Right lobe of liver (tissue), 6 donors: ENCODE data around the gene SFRP5. TPM values are rescaled to one million over a fixed set of nuclear protein-coding genes. Genes with fewer than 3 reads are reported as not detected.
A peak's percentile ranks its signal among the peaks of the same experiment; 100 is the strongest.

ENCODE experiments used
- ATAC-seq, 4 donors: fragments of 200-7000 bp; cut with Tn5 transposase; one replicate each; pipeline ENCODE4 v1.9.1; 2020; ENCODE audit warnings: mild to moderate bottlenecking in 4 of 4, moderate library complexity in 4 of 4
- DNase-seq, 3 donors: peaks; one replicate each; pipeline ENCODE4 v3.0.0-alpha.2; 2020
- H3K27ac ChIP-seq, 3 donors: fragments of 200-600 bp; one replicate each; pipeline ENCODE4 v1.8.0; 2022
- H3K27me3 ChIP-seq, 2 donors: fragments of 200-600 bp; one replicate each; pipeline ENCODE4 v1.8.0; 2022
- H3K36me3 ChIP-seq, 4 donors: fragments of 200-600 bp; sonication (generic) in 1 of 4; one replicate each; pipeline versions ENCODE4 v1.5.1 to v1.8.0; 2017 to 2022; ENCODE audit warnings: control low read depth in 1 of 4
- H3K4me1 ChIP-seq, 4 donors: fragments of 200-600 bp; sonication (generic) in 1 of 4; one replicate each; pipeline versions ENCODE4 v1.5.1 to v1.8.0; 2017 to 2022; ENCODE audit warnings: control low read depth in 1 of 4
- H3K4me3 ChIP-seq, 3 donors: fragments of 200-600 bp; one replicate each; pipeline ENCODE4 v1.8.0; 2022
- H3K9me3 ChIP-seq, 4 donors: fragments of 200-600 bp; sonication (generic) in 1 of 4; one replicate each; pipeline versions ENCODE4 v1.5.1 to v1.8.0; 2017 to 2022; ENCODE audit warnings: control low read depth in 1 of 4
- POLR2A ChIP-seq: fragments of 450-650 bp; IDR thresholded peaks from one replicate; pipeline ENCODE4 v1.6.1; 2017; ENCODE audit warnings: antibody characterized with exemption, mild to moderate bottlenecking
- WGBS: methylation state at CpG from one replicate; pipeline ENCODE4 v1.1.6; 2018; ENCODE audit warnings: low coverage, low lambda C conversion rate; ENCODE audit not compliant: insufficient coverage; ENCODE audit errors: missing lambda C conversion rate; 5-methylcytosine and 5-hydroxymethylcytosine counted together
- intact Hi-C, 2 donors: fragments of 100-400 bp; cut with DNase I; formaldehyde crosslinking; loops; one replicate each; pipeline versions ENCODE4 v1.11.2 to v1.14.1; 2022
- total RNA-seq, 6 experiments: library from RNA; depleted of rRNA in 2 of 6; stranded (reverse); fragments of >200 nt in 2 of 6; fragmentation: NEBNext Ultra II Directional in 3 of 6; extraction: Animal tissue kit (Norgen Biotek cat#: 25700) in 3 of 6; gene quantifications; one replicate each; pipeline versions ENCODE4 v1.1.0 to v1.2.4, GENCODE V29; 2016 to 2023
- TF ChIP-seq, protein P1 (sequence below), 4 donors: fragments of 200-600 bp in 3 of 4; fragments of 450-650 bp in 1 of 4; IDR thresholded peaks; one replicate each; pipeline versions ENCODE4 v1.5.1 to v1.8.0; 2016 to 2022; ENCODE audit warnings: antibody characterized with exemption in 4 of 4, mild to moderate bottlenecking in 2 of 4
- donor health status: DM: no; HTN: yes; CAD: no.
- donor health status: DM: no; HTN: no; CAD: no.
- donor health status: DM: no; HTN: no; CAD: no.
- donor health status: DM: no; HTN: yes; CAD: no.
- donor health status: DM: no; HTN: yes; CAD: no.

SFRP5 gene
- total RNA-seq, 6 experiments from 2014 or later: 1.6 to 6.6 (median 4.5) TPM

DNA sequence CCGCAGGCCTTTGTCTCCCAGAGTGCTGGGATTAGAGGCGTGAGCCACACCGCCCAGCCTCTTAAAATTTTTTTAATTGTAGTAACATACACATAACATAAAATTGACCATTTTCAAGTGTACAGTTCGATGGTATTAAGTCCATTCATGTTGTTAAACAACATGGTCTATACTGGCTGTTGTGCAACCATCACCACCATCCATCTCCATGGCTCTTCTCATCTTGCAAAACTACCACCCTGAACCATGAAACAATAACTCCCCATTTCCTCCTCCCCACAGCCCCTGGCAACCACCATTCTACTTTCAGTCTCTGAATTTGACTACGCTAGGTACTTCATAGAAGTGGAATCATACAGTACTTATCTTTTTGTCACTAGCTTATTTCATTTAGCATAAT is 42.8 kb downstream of the SFRP5 start:
- no peak for TF ChIP-seq POLR2A
- TF ChIP-seq, protein P1, sequence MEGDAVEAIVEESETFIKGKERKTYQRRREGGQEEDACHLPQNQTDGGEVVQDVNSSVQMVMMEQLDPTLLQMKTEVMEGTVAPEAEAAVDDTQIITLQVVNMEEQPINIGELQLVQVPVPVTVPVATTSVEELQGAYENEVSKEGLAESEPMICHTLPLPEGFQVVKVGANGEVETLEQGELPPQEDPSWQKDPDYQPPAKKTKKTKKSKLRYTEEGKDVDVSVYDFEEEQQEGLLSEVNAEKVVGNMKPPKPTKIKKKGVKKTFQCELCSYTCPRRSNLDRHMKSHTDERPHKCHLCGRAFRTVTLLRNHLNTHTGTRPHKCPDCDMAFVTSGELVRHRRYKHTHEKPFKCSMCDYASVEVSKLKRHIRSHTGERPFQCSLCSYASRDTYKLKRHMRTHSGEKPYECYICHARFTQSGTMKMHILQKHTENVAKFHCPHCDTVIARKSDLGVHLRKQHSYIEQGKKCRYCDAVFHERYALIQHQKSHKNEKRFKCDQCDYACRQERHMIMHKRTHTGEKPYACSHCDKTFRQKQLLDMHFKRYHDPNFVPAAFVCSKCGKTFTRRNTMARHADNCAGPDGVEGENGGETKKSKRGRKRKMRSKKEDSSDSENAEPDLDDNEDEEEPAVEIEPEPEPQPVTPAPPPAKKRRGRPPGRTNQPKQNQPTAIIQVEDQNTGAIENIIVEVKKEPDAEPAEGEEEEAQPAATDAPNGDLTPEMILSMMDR (IDR thresholded peaks at IDR 0.05): no peak
- H3K27me3 ChIP-seq: no peaks in the 10 kb centered on the region
- no peak overlapping the region for H3K27ac ChIP-seq
- 74% methylated on average over 5 of the region's 5 CpGs for WGBS
- ATAC-seq (no peak), DNase-seq (no peak)
- H3K9me3 ChIP-seq: no peaks in the 10 kb centered on the region
- no peaks in the 10 kb centered on the region for H3K36me3 ChIP-seq
- no peaks in the 10 kb centered on the region for H3K4me1 ChIP-seq
- no peak overlapping the region for H3K4me3 ChIP-seq
- intact Hi-C loops: no loop called here

DNA sequence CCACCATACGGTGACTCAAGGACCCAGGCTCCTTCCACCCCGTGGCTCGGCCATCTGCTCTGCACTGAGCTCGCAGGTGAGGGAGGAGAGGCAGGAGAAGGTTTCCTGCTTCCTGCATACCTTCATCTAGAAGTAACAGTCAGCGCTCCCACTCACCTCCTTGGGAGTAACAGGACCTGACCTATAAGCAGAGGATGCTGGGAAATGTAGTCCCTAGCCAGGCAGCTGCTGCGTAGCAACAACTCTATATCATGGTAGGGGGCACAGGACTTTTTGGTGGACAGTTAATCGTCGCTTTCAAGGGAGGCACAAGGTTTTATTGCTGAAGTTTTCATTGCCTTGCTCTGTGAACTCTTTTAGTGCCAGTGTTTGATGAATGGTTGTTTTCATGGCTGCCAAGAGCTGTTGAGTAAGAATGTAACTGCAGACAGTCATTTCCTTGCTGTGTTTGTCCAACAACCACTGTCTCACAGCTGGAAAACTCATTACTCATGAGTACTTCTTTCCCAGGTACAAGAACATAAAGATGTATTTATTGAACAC is 45.1 kb downstream of the SFRP5 start:
- Histone ChIP-seq H3K9me3 (no peaks in the 10 kb centered on the region), H3K4me1 (no peaks in the 10 kb centered on the region), H3K27me3 (no peaks in the 10 kb centered on the region), H3K36me3 (no peaks in the 10 kb centered on the region), H3K4me3 (no peak overlapping the region), H3K27ac (no peak overlapping the region)
- ATAC-seq: peak; percentile 31 to 75 (median 66)
- 33% methylated on average over 8 of the region's 8 CpGs for WGBS
- peak in 1 of 3 donors; percentile 25 for DNase-seq
- TF ChIP-seq POLR2A: no peak
- TF ChIP-seq, protein P1 (IDR thresholded peaks at IDR 0.05): no peak
- intact Hi-C loops: no loop called here

DNA sequence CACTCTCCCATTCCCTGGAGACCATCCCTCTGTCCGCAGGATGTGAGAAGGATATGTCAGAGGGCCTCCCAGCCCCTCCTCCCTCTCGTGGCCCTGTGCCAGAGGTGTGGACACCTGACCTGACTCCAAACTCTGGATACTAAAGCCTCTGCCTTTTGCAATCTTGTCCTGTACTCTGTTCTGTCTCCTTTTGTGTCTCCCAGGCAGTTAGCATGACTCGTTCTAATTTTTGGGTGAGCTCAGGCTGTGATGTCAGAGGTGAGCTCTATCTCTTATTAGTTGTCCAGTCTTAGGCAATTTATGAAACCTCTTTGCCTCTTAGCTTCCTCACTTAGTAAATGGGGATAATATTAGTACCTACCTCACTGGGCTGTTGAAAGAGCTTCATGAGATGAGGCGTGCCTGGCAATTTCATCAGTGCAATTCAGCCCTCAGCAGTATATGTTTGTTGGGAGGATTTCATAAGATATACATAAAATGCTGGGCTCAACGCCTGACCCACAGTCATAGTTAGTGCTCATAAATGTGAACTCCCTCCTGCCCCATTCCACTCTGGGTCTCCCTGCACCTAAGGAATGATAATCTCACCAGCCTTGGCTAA is 47.4 kb downstream of the SFRP5 start:
- TF ChIP-seq, protein P1 (IDR thresholded peaks at IDR 0.05): no peak
- peak; percentile 12 for TF ChIP-seq POLR2A
- H3K27me3 ChIP-seq: no peaks in the 10 kb centered on the region
- no peak overlapping the region for H3K27ac ChIP-seq
- H3K36me3 ChIP-seq: no peaks in the 10 kb centered on the region
- no peaks in the 10 kb centered on the region for H3K9me3 ChIP-seq
- intact Hi-C loops: no loop called here
- H3K4me3 ChIP-seq: no peak overlapping the region
- no peaks in the 10 kb centered on the region for H3K4me1 ChIP-seq
- 23% methylated on average over 4 of the region's 5 CpGs for WGBS
- peak in 1 of 3 donors; percentile 48 for DNase-seq
- ATAC-seq: peak; percentile 26 to 56 (median 40)

DNA sequence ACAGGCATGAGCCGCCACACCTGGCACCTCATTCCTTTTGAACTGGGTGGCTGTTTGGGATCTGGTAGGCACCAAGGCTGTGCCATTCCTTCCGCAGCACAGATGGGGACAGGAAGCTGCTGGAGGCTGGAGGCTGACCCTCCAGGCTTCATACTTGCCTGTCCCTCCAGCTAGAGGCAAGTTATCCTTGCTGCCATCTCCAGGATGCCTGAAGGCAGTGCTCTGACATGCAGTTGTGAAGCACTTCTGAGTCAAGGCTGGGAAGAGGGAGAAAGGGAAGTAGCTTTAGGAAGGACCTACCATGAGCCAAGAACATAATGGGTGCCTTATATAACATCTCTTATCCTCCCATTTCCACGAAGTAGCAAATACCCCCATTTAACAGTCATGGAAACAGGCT is 48.8 kb downstream of the SFRP5 start:
- no peak overlapping the region for H3K27ac ChIP-seq
- WGBS: 51% methylated on average over 2 of the region's 3 CpGs
- H3K9me3 ChIP-seq: no peaks in the 10 kb centered on the region
- ATAC-seq (no peak), DNase-seq (peak in 1 of 3 donors; percentile 11)
- peaks cover 0 to 12% (median 2%) of the 10 kb centered on the region in 4 donors for H3K4me1 ChIP-seq
- no peak overlapping the region for H3K4me3 ChIP-seq
- intact Hi-C loops: no loop called here
- TF ChIP-seq, protein P1 (IDR thresholded peaks at IDR 0.05): no peak
- TF ChIP-seq POLR2A: no peak
- H3K36me3 ChIP-seq: no peaks in the 10 kb centered on the region
- H3K27me3 ChIP-seq: no peaks in the 10 kb centered on the region
